ENCODE data around the gene VCAM1. TPM values are rescaled to one million over a fixed set of nuclear protein-coding genes. Genes with fewer than 3 reads are reported as not detected.

Gene VCAM1
- total and polyA plus RNA-seq, 2 experiments from 2014 or later: not detected

GRCh38 chr1:100773444-100773843, 53.9 kb downstream of the VCAM1 start (continued):
- TF ChIP-seq REST (IDR thresholded peaks at IDR 0.05; ENCODE audit: unreplicated experiment): no peak

GRCh38 chr1:100774370-100774769, 54.8 kb downstream of the VCAM1 start:
- Mint-ChIP-seq H3K36me3 (ENCODE audit: low read depth) (no peaks in the 10 kb centered on the region), H3K4me3 (no peak overlapping the region), H3K27ac (no peak overlapping the region), H3K9me3 (peaks cover 2% of the 10 kb centered on the region), H3K27me3 (ENCODE audit: insufficient read depth, low read depth, poor library complexity) (peaks cover 2% of the 10 kb centered on the region), H3K4me1 (no peaks in the 10 kb centered on the region)
- ATAC-seq: no peak
- no peaks in the 10 kb centered on the region for H4K20me1 ChIP-seq (replicated peaks; ENCODE audit: insufficient read depth)
- no peak for DNase-seq (ENCODE audit: low spot score)
- H3F3A ChIP-seq (replicated peaks; ENCODE audit: low read depth): no peaks in the 10 kb centered on the region
- TF ChIP-seq CREB1 (CRISPR knock-in tag; IDR thresholded peaks at IDR 0.05; ENCODE audit: low read depth): no peak
- TF ChIP-seq ZNF462 (CRISPR knock-in tag; IDR thresholded peaks at IDR 0.05): no peak
- TF ChIP-seq NANOG (IDR thresholded peaks at IDR 0.05; ENCODE audit: borderline replicate concordance): no peak
- TF ChIP-seq STAT1 (IDR thresholded peaks at IDR 0.05; ENCODE audit: unreplicated experiment): no peak
- no peak overlapping the region for H3K27ac ChIP-seq (ENCODE audit: low read depth)
- no peaks in the 10 kb centered on the region for H3K79me2 ChIP-seq (replicated peaks; ENCODE audit: insufficient read depth)
- H3K4me1 ChIP-seq (ENCODE audit: insufficient read depth): no peaks in the 10 kb centered on the region
- H3K4me2 ChIP-seq: no peak overlapping the region
- H3K36me3 ChIP-seq (ENCODE audit: insufficient read depth): no peaks in the 10 kb centered on the region
- H3K4me3 ChIP-seq: no peak overlapping the region
- H2AFZ ChIP-seq: no peak overlapping the region
- H3K27me3 ChIP-seq (ENCODE audit: insufficient read depth): no peaks in the 10 kb centered on the region
- H3K9me2 ChIP-seq (ENCODE audit: insufficient read depth): no peaks in the 10 kb centered on the region
